ENCODE data around the gene NKAIN2. TPM values are rescaled to one million over a fixed set of nuclear protein-coding genes. Genes with fewer than 3 reads are reported as not detected.
"Not testable (repeated sequence)": the region's sequence is repeated elsewhere in the genome, so short reads cannot be mapped to it uniquely, and the experiment has no call there.

NKAIN2 gene
- total RNA-seq, 1 experiment from 2014 or later = not detected

GRCh38 chr6:123895346-123895745 is 91.7 kb downstream of the NKAIN2 start:
- DNase-seq (ENCODE audit: low read depth) = no peak

DNA sequence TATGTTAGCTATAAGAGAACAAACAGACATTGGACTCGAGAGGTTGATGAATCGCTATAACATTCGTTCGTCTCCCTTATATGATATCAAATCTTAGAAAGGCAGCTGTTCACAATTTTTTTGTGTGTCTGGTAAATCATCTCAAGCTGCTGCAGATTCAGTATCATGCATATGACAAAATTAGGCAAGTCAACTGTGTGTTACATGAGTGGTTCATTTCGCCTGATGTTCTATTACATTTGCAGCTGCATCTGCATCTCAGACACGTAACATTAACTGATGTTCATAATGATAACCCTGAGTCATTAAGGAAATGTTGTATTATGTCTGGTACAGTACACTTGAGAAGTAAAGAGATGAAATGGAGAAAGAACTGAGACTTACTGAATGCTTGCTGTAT is 92.1 kb downstream of the NKAIN2 start:
- DNase-seq (ENCODE audit: low read depth) = no peak

DNA sequence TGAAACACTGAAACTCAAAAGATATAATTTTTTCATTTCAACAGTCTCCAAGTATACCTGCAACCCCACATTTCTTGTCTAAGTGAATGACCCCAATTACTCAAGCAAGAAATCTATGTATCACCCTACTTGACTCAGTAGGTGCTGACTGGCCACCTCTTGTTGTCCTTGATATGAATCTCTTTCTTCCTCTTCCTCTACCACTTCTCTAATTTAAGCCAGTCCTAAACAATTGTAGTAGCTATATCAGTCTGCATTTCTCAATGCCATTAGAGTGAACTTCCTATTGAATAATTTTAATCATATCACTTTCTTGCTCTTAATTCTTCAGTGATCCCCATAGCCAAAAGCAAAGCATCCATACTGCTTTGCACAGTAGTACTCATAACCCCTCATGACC is 93.2 kb downstream of the NKAIN2 start:
- DNase-seq (ENCODE audit: low read depth) = no peak

DNA sequence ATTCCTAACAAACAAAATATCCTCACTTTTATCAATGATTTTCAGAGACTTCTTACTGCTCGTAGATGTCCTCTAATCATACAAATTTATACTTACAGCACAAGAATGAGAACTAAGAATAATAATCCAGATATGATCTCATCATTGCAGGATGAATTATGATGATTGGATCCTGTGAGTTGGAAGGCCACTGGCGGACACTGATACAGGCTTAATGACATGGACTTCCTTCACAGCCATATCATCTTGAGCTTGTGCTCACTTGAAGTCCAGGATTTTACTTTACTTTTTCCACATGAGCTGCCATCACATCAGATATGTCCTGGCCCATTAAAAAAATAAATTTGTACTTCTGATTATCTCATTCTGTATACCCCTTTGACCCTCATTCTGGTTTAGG is 94.3 kb downstream of the NKAIN2 start:
- no peak for DNase-seq (ENCODE audit: low read depth)

GRCh38 chr6:123898665-123899064 is 95.0 kb downstream of the NKAIN2 start:
- no peak for DNase-seq (ENCODE audit: low read depth)

- no peak for DNase-seq (ENCODE audit: low read depth)
Observed at GRCh38 chr6:123899745-123900144, 96.1 kb downstream of the NKAIN2 start.

GRCh38 chr6:123901436-123901835 is 97.8 kb downstream of the NKAIN2 start:
- no peak for DNase-seq (ENCODE audit: low read depth)

DNA sequence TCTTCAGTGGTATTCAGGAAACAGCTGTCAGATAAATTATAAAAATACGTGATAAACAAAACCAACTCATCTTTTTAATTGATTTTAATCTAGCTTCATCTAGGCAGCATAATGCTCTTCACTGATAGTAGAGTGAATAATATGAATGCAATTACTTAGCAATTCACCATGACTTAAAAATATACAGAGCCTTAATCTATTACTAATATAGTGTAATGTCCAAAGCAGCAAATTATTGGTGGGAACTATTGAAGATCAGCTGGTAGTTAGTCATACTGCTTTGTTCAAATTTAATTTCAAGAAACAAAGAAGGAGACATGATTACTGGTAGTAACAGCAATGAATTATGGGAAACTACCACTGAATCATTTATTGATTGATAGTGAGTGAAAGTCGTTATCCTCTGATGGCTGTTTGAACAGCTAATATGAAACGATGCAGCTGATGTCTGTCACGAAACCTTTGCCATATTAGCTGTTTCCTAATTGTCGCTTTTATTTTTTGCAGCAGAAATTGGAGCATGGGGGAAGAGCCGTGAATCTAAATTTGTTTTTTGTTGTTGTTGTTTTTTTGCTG is 99.2 kb downstream of the NKAIN2 start:
- DNase-seq (ENCODE audit: low read depth) = no peak

- no peak for DNase-seq (ENCODE audit: low read depth)
Observed at GRCh38 chr6:123904228-123904627, 100.6 kb downstream of the NKAIN2 start.

- DNase-seq (ENCODE audit: low read depth) = no peak
Observed at GRCh38 chr6:123908797-123909196, 105.1 kb downstream of the NKAIN2 start.

- no peak for DNase-seq (ENCODE audit: low read depth)
Observed at GRCh38 chr6:123909989-123910388, 106.3 kb downstream of the NKAIN2 start.

- DNase-seq (ENCODE audit: low read depth) = no peak
Observed at GRCh38 chr6:123913863-123914262, 110.2 kb downstream of the NKAIN2 start.

DNA sequence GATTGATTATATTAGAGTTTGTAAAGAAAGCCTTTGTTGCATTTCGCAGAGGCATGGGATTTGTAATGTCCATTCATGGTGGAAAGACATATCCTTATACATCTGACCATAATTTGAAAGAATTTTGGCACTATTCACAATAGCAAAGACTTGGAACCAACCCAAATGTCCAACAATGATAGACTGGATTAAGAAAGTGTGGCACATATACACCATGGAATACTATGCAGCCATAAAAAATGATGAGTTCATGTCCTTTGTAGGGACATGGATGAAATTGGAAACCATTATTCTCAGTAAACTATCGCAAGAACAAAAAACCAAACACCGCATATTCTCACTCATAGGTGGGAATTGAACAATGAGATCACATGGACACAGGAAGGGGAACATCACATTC is 119.7 kb downstream of the NKAIN2 start:
- not testable (repeated sequence) for DNase-seq (ENCODE audit: low read depth)

DNA sequence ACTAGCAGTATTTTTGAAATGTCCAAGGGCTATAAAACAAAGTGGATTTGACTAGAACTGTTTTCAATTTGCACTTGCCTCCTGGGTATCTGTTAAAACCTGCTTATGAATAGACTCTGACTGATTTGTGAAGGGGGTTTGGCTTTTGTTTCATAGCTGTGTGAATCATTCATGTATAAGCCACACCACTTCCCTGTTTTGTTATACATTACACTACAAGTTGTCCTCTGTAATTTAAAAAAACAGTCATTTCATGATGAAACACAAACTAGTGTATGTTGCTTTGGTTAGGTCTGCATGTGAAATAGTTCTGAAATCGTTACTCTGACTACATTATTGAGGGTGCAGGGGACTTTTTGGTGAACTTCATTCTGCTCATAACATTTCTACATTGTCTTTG is 121.7 kb downstream of the NKAIN2 start:
- no peak for DNase-seq (ENCODE audit: low read depth)

GRCh38 chr6:123925842-123926399 is 122.3 kb downstream of the NKAIN2 start:
- no peak for DNase-seq (ENCODE audit: low read depth)

DNA sequence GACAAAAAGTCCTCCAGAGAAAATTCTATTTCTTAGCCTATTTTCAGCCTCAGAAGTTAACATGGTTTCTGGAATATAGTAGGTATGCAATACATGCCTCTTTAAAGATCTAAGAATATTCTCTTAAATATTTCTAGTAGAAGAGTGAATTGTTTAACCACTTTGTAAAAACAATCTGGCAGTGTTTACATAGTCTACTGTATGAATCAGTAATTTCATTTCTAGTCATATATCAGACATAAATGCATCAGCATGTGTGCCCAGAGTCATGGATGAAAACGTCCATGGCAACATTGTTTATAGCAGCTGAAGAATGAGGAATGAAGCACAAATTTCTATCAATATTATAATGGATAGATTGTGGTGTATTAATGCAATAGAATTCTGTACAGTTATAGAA is 124.9 kb downstream of the NKAIN2 start:
- DNase-seq (ENCODE audit: low read depth) = no peak

DNA sequence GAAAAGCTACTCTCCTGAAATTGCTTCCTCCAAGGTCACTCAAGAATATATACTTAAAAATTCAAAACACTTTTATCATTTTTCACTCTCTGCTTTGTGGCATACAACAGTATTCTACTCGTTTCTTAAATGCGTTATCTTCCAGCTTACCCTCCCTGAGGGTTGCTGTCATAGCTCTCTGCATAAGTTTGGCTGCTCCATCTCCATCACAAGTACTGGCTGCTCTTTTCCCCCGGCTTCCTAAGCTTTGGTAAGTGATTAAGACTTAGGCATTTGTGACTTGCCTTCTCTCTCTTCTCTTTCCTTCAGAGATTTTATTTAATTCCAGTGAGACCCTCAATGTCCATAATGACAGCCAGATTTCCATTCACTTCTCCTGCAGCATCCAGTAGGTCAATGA is 128.3 kb downstream of the NKAIN2 start:
- DNase-seq (ENCODE audit: low read depth) = no peak

- no peak for DNase-seq (ENCODE audit: low read depth)
Observed at GRCh38 chr6:123940551-123940950, 136.9 kb downstream of the NKAIN2 start.

DNA sequence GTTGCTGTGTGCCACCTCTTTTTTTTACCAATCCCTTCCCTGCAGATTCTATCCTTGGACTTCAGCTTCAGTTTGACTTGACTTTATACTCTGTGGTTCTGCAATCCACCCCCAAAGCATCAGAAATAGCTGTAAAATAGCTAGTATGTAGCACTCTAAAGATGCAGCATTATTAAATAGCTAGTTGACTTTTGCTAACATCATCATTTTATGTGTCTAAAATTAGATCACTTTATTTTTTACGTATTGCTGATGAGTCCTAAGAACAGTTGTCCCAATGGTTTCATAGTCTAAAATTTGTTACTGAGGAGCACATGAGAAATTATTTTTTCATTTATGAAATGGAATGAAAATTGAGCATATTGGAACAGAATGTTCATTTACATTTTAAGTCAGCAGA is 138.2 kb downstream of the NKAIN2 start:
- no peak for DNase-seq (ENCODE audit: low read depth)

DNA sequence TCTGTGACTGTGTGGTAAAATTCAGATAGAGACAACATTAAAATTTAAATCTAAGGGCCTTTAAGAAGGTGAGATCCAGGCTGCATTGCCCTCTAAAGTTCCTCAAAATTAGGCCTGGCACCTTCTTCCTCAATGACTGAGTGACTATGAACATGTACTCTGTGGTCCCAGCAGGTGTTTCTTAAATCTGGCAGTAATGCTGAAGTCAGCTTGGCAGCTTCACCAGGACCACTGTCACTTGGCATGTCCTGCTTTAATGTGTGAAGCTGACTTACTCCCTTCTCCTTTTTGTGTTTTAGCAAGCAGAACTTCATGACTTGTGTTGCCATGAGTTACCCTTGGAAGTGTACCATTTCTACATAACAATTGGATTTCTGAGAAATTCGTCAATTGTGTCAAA is 141.7 kb downstream of the NKAIN2 start:
- DNase-seq (ENCODE audit: low read depth) = no peak

- no peak for DNase-seq (ENCODE audit: low read depth)
Observed at GRCh38 chr6:123953920-123954319, 150.3 kb downstream of the NKAIN2 start.

- DNase-seq (ENCODE audit: low read depth) = no peak
Observed at GRCh38 chr6:123956492-123957139, 153.0 kb downstream of the NKAIN2 start.

- no peak for DNase-seq (ENCODE audit: low read depth)
Observed at GRCh38 chr6:123962508-123962907, 158.8 kb downstream of the NKAIN2 start.

DNA sequence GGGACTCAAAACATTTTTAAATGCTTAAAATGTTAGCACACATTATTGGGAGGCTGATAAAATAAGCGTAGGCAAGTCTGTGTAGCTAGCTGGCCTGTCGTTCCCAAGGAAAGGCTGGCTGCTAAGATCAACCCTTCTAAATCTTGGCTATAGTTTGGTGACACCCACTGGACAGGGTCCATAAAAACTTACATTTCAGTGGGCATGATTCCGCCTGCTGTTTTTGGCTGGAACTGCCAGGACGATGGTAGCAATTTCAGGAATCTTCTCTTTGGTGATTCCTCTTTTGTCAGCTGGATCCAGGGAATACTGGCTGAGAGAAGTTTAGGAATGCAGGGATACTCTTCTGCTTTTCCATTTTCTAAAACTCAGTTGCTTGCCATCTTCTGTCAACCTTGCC is 162.2 kb downstream of the NKAIN2 start:
- DNase-seq (ENCODE audit: low read depth) = no peak
